Stimulated activated CD8-positive, alpha-beta memory T cell treated with anti-CD3 and anti-CD28 coated beads, Interleukin-7, amount 100 ng/mL, for 24 hours (primary cell): Measurements from ENCODE around the gene ANKRD24.
"Not testable (repeated sequence)": the region's sequence is repeated elsewhere in the genome, so short reads cannot be mapped to it uniquely, and the experiment has no call there.

ENCODE experiments used
- DNase-seq: peaks from one replicate; pipeline ENCODE4 v3.0.0-alpha.2; 2020; ENCODE audit warnings: low read depth

ANKRD24 gene

GRCh38 chr19:4182084-4182810, at the start of gene ANKRD24, which contains the start of gene SIRT6:
TSS of gene ANKRD24 (plus strand) at chr19:4182689. CDS start at chr19:4186426, 3,737 bp downstream.
TSS of gene SIRT6 (minus strand) at chr19:4182563. CDS start at chr19:4182539, 24 bp downstream.
- peak; percentile 95 for DNase-seq

GRCh38 chr19:4134351-4134750, 48.1 kb upstream of the ANKRD24 start:
- DNase-seq: no peak

GRCh38 chr19:4135386-4135785, 47.1 kb upstream of the ANKRD24 start:
- DNase-seq: not testable (repeated sequence)

- DNase-seq: no peak
Observed at GRCh38 chr19:4136680-4137088, 45.8 kb upstream of the ANKRD24 start.

- DNase-seq: no peak
Observed at GRCh38 chr19:4138445-4138844, 44.0 kb upstream of the ANKRD24 start.

- peak; percentile 88 for DNase-seq
Observed at GRCh38 chr19:4139614-4140236, 42.8 kb upstream of the ANKRD24 start.

- no peak for DNase-seq
Observed at GRCh38 chr19:4140237-4140711, 42.2 kb upstream of the ANKRD24 start.

- DNase-seq: not testable (repeated sequence)
Observed at GRCh38 chr19:4142916-4143315, 39.6 kb upstream of the ANKRD24 start.

- no peak for DNase-seq
Observed at GRCh38 chr19:4144666-4145249, 37.7 kb upstream of the ANKRD24 start.

- no peak for DNase-seq
Observed at GRCh38 chr19:4149518-4150288, 32.8 kb upstream of the ANKRD24 start.

GRCh38 chr19:4151623-4152022, 30.9 kb upstream of the ANKRD24 start:
- no peak for DNase-seq

GRCh38 chr19:4152241-4152998, 30.1 kb upstream of the ANKRD24 start:
- DNase-seq: no peak

- DNase-seq: no peak
Observed at GRCh38 chr19:4154571-4155312, 27.7 kb upstream of the ANKRD24 start.

- DNase-seq: no peak
Observed at GRCh38 chr19:4157164-4157563, 25.3 kb upstream of the ANKRD24 start.

GRCh38 chr19:4157971-4158370, 24.5 kb upstream of the ANKRD24 start:
- not testable (repeated sequence) for DNase-seq

GRCh38 chr19:4161415-4162077, 20.9 kb upstream of the ANKRD24 start:
- no peak for DNase-seq

GRCh38 chr19:4164262-4164661, 18.2 kb upstream of the ANKRD24 start:
- no peak for DNase-seq

GRCh38 chr19:4171676-4172075, 10.8 kb upstream of the ANKRD24 start:
- no peak for DNase-seq

GRCh38 chr19:4172861-4173473, 9.5 kb upstream of the ANKRD24 start:
- DNase-seq: peak; percentile 40
